NCI-H146 (cell line): ENCODE results near the gene RSRP1.
"Not testable (repeated sequence)": the region's sequence is repeated elsewhere in the genome, so short reads cannot be mapped to it uniquely, and the experiment has no call there.

ENCODE experiments used
- DNase-seq: peaks from one replicate; lab custom pipeline; 2025; lab: John Stamatoyannopoulos, UW

The RSRP1 gene

GRCh38 chr1:25256578-25256965, 9.3 kb upstream of the RSRP1 start:
- no peak for DNase-seq

DNA sequence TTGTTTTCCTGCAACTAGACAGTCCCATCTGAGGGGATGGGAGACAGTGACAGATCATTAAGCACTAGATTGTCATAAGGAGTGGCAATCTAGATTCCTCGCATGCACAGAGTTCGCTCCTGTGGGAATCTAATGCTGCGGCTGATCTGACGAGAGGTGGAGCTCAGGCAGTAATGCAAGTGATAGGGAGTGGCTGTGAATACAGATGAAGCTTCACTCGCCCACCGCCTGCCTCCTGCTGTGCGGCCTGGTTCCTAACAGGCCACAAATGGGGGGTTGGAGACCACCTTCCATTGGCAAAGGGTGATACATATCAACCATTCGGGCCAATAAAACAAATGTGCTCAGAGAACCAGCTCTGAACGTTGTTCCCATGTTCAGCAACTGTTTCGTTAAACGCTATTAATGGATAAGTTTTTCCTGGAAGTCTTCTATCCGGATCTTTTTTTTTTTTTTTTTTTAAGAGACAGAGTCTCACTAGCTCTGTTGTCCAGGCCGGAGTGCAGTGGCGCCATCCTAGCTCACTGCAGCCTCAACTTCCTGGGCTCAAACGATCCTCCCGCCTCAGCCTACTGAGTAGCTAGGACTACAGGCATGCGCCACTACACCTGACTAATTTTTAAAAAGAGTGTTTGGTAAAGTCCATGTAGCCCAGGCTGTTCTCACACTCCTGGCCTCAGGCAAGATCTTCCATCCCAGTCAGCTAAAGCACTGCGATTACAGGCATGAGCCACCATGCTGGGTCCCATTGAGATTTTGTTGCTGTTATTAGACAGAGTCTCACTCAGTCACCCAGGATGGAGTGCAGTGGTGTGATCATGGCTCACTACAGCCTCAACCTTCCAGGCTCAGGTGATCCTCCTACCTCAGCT, 8.7 kb upstream of the RSRP1 start:
- no peak for DNase-seq

DNA sequence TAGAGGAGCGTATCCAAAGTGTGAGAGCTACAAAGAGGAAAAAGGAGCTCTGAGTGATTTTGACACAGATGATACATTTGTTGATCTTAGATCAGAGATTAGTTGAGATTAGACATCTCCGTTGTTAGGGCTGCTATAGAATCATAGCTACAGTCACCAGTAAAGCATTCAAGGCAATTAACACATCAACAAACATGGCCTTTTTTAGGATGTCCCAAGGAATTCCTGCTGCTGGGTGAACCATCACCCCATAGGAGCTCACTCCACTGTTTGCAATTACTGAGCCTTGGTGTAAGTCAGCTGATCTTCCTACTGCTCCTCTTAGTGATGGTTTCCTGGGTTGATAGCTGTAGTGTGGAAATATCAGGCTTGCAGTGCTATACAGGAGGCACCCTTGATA, 6.7 kb upstream of the RSRP1 start:
- DNase-seq = no peak

DNA sequence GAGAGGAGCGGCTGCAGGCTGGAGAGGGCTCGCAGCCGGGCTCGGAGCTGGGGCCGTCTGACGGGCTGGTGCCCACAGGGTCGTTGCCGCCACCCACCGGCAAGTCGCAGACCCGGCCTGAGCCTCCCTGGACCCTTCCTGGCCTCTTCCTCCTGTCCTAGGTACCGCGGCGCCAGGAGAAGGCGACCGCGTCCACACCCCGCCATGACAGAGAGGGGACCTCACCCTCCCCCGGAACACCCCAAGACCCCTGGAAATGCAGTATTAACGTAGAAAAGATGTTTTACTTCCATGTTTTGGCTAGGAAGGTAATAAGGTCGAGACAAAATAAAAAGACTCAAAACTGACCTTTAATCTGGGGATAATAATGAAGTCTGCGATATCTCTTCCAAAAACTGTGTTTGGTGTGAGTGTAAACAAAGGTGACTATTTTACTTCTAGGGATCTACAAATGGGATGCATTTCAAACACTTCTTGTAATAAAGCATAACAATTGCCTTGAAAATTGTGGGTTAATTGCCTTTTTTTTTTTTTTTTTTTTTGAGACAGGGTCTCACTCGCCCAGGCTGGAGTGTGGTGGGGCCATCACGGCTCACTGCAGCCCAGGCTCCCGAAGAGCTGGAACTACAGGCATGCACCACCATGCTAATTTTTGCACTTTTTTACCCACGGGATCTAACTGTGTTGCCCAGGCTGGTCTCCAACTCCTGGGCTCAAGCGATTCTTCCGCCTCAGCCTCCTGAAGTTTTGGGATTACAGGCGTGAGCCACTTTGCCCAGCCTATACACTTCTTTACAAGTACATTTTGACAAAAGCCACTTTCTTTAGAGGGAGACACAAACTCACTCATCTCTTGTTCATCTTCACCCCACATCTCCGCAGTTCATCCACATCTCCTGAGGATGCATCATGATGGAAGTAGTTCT, 838 bp upstream of the RSRP1 start:
- no peak for DNase-seq

DNA sequence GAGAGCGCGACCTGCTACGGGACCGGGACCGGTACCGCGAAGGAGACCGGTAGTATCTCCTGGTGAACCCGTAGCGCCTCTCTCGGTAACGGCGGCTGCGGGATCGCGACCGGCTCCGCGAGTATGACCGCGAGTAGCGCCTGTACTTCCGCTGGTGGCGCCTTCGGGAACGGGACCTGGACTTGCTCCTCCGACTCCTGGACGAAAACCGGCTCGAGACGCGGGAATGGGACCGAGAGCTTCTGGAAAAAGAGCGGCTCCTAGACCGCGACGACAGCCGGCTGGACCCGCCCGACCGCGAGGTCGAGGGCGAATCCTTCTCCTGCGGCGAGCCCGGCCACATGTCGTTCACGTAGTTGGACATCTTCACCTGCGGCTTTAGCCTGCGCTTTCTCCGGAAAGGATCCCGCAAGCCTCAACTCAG, 642 bp downstream of the RSRP1 start:
- peak; percentile 33 for DNase-seq

- DNase-seq = no peak
Observed at GRCh38 chr1:25245809-25246599, 1.2 kb downstream of the RSRP1 start.

DNA sequence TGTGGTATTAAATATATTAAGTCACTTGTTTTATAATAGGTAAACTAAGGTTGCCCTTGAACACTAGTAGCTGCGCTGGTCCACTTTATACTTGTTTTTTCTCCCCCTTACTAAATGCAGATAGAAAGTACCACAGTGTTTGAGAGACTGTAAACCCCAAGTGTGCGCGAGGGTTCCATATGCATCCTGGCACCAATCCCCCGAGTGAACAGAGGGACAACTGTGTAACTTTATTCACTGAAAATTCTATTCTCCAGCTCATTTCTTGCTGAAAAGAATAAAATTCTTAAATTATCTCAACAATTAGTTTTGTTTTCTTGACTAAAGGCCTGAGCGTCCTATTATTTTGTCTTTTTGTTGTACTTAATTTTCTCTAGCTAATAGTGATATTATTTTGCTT, 1.9 kb downstream of the RSRP1 start:
- DNase-seq = no peak

DNA sequence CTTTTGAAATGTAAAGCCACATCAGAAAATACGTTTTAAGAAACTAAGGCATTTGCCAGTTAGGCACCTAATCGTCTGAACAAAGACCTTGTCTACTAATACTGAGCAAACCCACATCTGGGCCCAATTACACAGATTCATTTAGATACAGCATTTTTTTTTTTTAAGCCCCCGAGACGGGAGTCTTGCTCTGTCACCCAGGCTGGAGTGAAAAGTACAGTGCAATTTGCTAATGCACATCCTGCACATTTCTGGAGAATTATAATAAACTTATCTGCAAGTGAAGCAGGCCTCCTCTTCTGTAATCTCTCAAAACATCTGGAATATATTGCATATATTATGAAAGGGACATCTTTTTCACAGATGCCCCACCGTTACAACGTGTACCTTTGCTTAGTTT, 3.3 kb downstream of the RSRP1 start:
- no peak for DNase-seq

DNA sequence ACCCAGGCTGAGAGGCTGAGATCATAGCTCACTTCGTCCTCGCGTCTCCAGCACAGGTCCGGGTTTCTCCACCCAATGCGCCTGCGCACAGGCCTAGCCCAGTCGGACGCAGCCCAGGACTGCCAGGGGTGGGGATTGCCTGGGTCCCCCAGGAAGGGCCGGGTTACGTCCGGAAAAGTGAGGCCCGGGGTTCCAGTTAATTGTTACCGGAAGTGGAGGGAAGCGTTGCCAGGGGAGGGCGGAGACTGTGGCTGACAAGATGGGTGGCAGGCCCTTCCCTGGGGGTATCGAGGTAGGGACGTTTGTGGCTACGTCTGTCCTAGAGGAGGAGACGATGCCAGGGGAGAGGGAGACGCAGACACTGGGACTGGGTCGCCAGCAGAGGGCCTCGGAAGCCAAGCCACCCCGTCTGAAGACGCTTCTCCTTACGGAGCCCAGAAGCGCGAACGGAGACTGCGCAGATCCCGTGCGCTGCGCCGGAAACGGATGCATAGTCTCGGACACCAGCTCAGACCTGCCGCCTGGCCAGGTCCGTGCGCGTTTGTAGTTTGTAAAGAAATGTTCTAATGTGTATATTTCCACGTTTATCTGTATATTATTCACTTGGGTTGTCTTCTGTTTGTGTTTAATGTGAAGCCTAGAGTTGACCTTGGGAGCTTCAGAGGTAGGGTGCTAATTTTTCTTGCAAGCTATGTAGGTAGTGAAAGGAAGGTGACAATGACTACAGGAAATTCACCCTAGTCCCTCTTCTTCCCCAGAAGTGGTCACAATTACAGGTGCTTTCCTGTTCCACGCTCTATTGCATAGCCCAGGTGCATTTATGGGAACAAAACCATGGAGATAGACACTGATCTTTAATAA, 7.3 kb downstream of the RSRP1 start:
- DNase-seq = peak; percentile 92

- DNase-seq = no peak
Observed at GRCh38 chr1:25238046-25238445, 9.2 kb downstream of the RSRP1 start.

DNA sequence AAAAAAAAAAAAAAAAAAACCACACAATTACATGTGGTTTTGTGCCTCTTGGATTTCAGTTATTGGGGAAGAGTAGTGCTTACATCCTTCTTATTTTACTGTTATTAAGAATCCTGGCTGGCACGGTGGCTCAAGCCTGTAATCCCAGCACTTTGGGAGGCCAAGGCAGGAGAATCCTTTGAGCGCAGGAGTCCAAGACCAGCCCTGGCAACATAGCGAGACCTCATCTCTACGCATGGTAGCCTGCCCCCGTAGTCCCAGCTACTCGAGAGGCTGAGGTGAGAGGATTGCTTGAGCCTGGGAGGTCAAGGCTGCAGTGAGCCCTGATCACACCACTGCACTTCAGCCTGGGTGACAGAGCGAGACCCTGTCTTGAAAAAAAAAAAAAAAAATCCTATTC, 11.0 kb downstream of the RSRP1 start:
- not testable (repeated sequence) for DNase-seq

DNA sequence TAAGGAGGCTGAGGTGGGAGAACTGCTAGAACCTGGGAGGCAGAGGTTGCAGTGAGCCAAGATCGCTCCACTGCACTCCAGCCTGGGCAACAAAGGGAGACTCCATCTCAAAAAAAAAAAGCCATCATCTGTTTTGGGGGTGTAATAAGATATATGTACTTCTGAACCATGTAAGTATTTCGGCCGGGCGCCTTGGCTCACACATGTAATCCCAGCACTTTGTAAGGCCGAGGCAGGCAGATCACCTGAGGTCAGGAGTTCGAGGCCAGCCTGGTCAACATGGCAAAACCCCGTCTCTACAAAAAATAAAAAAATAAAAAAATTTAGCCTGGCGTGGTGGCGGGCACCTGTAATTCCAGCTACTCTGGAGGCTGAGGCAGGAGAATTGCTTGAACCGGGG, 11.8 kb downstream of the RSRP1 start:
- DNase-seq = not testable (repeated sequence)

GRCh38 chr1:25232866-25233784, 14.1 kb downstream of the RSRP1 start:
- peak; percentile 63 for DNase-seq

- DNase-seq = peak; percentile 91
Observed at GRCh38 chr1:25232027-25232865, 15.0 kb downstream of the RSRP1 start, which contains the start of gene SYF2. Gene SYF2, minus strand, starts transcription at chr1:25232502. Its CDS starts 35 bp downstream, at chr1:25232467.

GRCh38 chr1:25223471-25223870, 23.8 kb downstream of the RSRP1 start:
- DNase-seq = no peak

DNA sequence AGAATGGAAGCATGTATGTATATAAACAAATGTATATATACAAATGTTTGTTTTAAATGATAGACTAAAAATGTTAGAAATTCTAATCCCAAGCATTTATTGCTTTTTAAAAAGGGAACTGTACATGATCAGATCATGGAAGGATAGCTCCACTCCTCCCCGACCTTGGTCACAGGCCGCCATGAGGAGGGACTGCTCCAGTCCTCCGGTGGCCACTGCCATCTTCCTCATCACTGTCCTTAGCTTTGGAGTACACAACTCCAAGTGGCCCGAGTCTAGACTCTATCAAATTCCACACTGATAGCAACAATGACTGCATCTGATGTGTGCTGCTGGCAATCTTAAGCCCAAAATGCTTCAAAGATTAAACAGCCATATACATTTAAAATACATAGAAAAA, 24.6 kb downstream of the RSRP1 start:
- no peak for DNase-seq

GRCh38 chr1:25220666-25221065, 26.6 kb downstream of the RSRP1 start:
- no peak for DNase-seq

GRCh38 chr1:25219661-25220251, 27.5 kb downstream of the RSRP1 start:
- DNase-seq = no peak
